HL-60 (cell line): ENCODE results near the gene FBN1.

Experiments
- DNase-seq, 2 experiments: peaks; one replicate each; pipeline ENCODE4 v3.0.0-alpha.2; 2010 to 2020; ENCODE audit warnings: low read depth in 1 of 2, low spot score in 1 of 2
- H3K27ac ChIP-seq: fragments of 250-450 bp; sonication (Bioruptor Pico); replicated peaks from 2 replicates; pipeline ENCODE4 v1.5.1; 2020; ENCODE audit warnings: mild to moderate bottlenecking, moderate library complexity
- H3K27me3 ChIP-seq: fragments of 250-450 bp; sonication (Bioruptor Pico); 2 replicates; pipeline ENCODE4 v1.5.1; 2021; ENCODE audit warnings: mild to moderate bottlenecking, moderate library complexity; ENCODE audit not compliant: insufficient read depth, poor library complexity, severe bottlenecking
- H3K4me3 ChIP-seq: replicated peaks from 2 replicates; pipeline ENCODE4 v1.5.1; 2011; ENCODE audit warnings: mild to moderate bottlenecking, control low read depth, low read length; ENCODE audit not compliant: insufficient read depth
- CTCF ChIP-seq: IDR thresholded peaks from one replicate; pipeline ENCODE4 v1.5.1; 2011; ENCODE audit warnings: low read length, control low read depth, inconsistent platforms; ENCODE audit not compliant: insufficient read depth
- GABPA ChIP-seq: IDR thresholded peaks from 2 replicates; pipeline ENCODE4 v1.6.1; 2012; ENCODE audit warnings: low read depth
- POLR2AphosphoS5 ChIP-seq: IDR thresholded peaks from 2 replicates; pipeline ENCODE4 v1.6.1; 2012; ENCODE audit warnings: low read depth
- REST ChIP-seq: IDR thresholded peaks from 2 replicates; pipeline ENCODE4 v1.6.1; 2012; ENCODE audit warnings: low read depth; ENCODE audit not compliant: insufficient replicate concordance
- SPI1 ChIP-seq: IDR thresholded peaks from 2 replicates; pipeline ENCODE4 v1.6.1; 2012; ENCODE audit warnings: low read depth, mild to moderate bottlenecking, borderline replicate concordance

The FBN1 gene

GRCh38 chr15:48548455-48548854 lies 97.1 kb downstream of the FBN1 start:
- DNase-seq = no peak
- Histone ChIP-seq H3K4me3 (no peak overlapping the region), H3K27ac (no peak overlapping the region), H3K27me3 (no peaks in the 10 kb centered on the region)
- TF ChIP-seq GABPA = no peak
- TF ChIP-seq SPI1 = no peak
- no peak for TF ChIP-seq REST
- no peak for TF ChIP-seq CTCF
- TF ChIP-seq POLR2AphosphoS5 = no peak

- Histone ChIP-seq H3K27ac (no peak overlapping the region), H3K4me3 (no peak overlapping the region), H3K27me3 (no peaks in the 10 kb centered on the region)
- TF ChIP-seq GABPA (no peak), SPI1 (no peak), REST (no peak), CTCF (no peak), POLR2AphosphoS5 (no peak)
- DNase-seq = no peak
Measured at GRCh38 chr15:48547286-48547685, 98.2 kb downstream of the FBN1 start.

GRCh38 chr15:48546296-48546695 lies 99.2 kb downstream of the FBN1 start:
- no peak for DNase-seq
- no peaks in the 10 kb centered on the region for H3K27me3 ChIP-seq
- TF ChIP-seq SPI1 (no peak), GABPA (no peak), CTCF (no peak), REST (no peak), POLR2AphosphoS5 (no peak)

More at GRCh38 chr15:48546296-48546695, 99.2 kb downstream of the FBN1 start:
- Histone ChIP-seq H3K4me3 (no peak overlapping the region), H3K27ac (no peak overlapping the region)
